Activated naive CD4-positive, alpha-beta T cell treated with anti-CD3 and anti-CD28 coated beads, Interleukin-2, amount 50 U/mL, for 24 hours (primary cell): ENCODE measurements around the gene GDF7.

Experiments
- H3K27ac Mint-ChIP-seq: one replicate; pipeline ENCODE4 v1.8.0; 2021; ENCODE audit warnings: mild to moderate bottlenecking, mixed read lengths
- H3K27me3 Mint-ChIP-seq: one replicate; pipeline ENCODE4 v1.8.0; 2021; ENCODE audit warnings: mixed read lengths
- H3K36me3 Mint-ChIP-seq: one replicate; pipeline ENCODE4 v1.8.0; 2021; ENCODE audit warnings: mixed read lengths
- H3K4me1 Mint-ChIP-seq: one replicate; pipeline ENCODE4 v1.8.0; 2021; ENCODE audit warnings: mixed read lengths
- H3K4me3 Mint-ChIP-seq: one replicate; pipeline ENCODE4 v1.8.0; 2021; ENCODE audit warnings: mild to moderate bottlenecking, mixed read lengths
- H3K9me3 Mint-ChIP-seq: one replicate; pipeline ENCODE4 v1.8.0; 2021; ENCODE audit warnings: mixed read lengths

The GDF7 gene

DNA sequence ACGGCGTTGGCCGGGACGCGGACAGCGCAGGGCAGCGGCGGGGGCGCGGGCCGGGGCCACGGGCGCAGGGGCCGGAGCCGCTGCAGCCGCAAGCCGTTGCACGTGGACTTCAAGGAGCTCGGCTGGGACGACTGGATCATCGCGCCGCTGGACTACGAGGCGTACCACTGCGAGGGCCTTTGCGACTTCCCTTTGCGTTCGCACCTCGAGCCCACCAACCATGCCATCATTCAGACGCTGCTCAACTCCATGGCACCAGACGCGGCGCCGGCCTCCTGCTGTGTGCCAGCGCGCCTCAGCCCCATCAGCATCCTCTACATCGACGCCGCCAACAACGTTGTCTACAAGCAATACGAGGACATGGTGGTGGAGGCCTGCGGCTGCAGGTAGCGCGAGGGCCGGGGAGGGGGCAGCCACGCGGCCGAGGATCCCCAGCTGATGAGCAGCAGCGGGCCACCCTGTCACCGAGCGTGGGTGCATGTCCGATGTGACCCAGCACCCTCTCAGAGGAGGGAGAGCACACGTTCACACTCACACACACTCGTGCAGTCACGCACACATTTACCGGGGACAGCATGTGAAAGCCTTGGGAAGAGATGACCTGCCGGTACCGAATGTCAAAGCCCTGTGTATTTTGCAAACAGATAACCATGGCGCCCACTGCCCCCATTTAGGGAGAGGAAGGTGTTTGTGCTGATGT is 4.2 kb downstream of the GDF7 start:
- peaks cover 22% of the 10 kb centered on the region for H3K27me3 Mint-ChIP-seq
- H3K36me3 Mint-ChIP-seq: no peaks in the 10 kb centered on the region
- no peak overlapping the region for H3K27ac Mint-ChIP-seq
- H3K4me1 Mint-ChIP-seq: peaks cover 7% of the 10 kb centered on the region
- no peaks in the 10 kb centered on the region for H3K9me3 Mint-ChIP-seq
- H3K4me3 Mint-ChIP-seq: no peak overlapping the region

DNA sequence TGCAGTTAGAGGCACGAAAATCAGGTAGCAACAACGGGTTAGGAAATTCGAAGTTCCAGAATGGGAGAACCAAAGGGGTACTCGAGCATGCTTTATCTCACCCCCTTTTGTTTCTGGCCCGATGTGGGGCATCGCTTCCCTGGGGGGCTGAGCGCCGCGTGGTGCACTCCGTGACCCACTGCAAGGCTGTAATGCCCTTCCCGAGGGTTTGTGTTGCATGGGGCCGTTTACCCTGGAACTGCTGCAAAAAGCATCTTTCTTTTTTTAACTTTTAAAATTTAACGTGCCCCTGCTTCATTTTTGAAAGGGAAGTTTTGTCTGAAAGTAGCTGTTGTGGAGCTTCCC is 4.8 kb downstream of the GDF7 start:
- Mint-ChIP-seq H3K27ac (no peak overlapping the region), H3K9me3 (no peaks in the 10 kb centered on the region), H3K4me1 (peaks cover 4% of the 10 kb centered on the region), H3K27me3 (peaks cover 21% of the 10 kb centered on the region), H3K36me3 (no peaks in the 10 kb centered on the region), H3K4me3 (no peak overlapping the region)

GRCh38 chr2:20672201-20672951 is 5.4 kb downstream of the GDF7 start:
- H3K27me3 Mint-ChIP-seq: peaks cover 21% of the 10 kb centered on the region
- H3K4me1 Mint-ChIP-seq: peaks cover 4% of the 10 kb centered on the region
- no peaks in the 10 kb centered on the region for H3K36me3 Mint-ChIP-seq
- no peak overlapping the region for H3K4me3 Mint-ChIP-seq
- H3K27ac Mint-ChIP-seq: no peak overlapping the region
- H3K9me3 Mint-ChIP-seq: no peaks in the 10 kb centered on the region

DNA sequence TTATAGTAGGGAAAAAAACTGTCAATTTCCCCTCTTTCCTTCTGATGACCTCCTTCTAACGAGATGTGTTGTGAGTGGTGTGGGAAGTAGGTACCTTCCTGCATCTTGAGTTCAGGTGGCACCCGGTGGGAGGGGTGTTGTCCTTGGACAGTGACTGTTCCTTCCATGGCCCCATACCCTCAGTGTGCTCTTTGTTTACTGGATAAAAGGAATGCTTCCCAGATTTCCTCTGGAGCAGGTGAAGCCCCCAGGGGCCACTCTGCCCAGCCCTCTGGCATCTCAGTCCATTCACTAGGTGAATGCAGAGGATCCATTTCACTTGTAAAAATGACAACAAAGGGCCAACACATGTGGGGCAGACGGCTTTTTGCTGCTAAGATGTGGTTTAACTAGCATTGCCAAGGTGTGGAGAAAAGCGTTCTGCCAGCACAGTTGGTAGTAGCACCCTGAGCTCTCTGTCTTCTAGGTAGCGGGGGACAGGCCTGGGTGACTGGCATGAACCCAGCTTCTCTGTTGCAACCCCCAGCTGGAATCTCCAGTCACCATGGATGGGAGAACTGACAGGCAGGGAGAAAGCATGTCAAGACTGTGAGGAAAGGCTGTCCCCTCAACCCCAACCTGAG is 6.9 kb downstream of the GDF7 start:
- peaks cover 13% of the 10 kb centered on the region for H3K27me3 Mint-ChIP-seq
- no peaks in the 10 kb centered on the region for H3K4me1 Mint-ChIP-seq
- H3K27ac Mint-ChIP-seq: no peak overlapping the region
- H3K4me3 Mint-ChIP-seq: no peak overlapping the region
- no peaks in the 10 kb centered on the region for H3K9me3 Mint-ChIP-seq
- no peaks in the 10 kb centered on the region for H3K36me3 Mint-ChIP-seq

DNA sequence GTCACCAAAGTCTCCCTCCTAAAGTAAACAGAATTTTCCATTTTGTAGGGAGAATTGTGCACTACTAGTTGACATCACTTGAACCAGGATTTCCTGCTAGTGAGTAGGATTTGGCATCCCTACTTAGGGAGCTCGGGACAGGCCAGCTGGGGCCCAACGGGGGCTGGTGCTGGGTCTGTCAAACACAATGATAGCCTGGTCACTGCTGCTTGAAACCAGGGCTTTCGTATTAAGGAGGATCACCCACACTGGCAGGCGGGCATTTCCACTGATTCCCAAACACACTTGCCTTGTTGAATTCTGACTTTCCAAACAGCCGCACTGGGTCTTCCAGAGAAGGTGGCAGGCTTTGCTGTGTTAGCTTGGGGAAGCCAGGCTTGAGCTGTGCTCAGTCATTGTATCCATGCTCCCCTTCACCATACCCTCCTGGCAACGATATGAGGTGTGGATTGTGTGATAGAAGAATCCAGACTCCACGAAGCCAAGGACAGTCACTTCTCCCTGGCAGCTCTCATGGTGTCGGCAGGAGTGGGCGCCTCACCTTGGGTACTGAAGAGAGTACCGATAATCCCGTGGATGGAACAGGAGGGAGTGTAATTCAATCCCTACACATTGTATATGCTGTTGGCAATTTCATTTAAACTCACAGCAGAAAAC is 7.5 kb downstream of the GDF7 start:
- Mint-ChIP-seq H3K4me1 (no peaks in the 10 kb centered on the region), H3K9me3 (no peaks in the 10 kb centered on the region), H3K4me3 (no peak overlapping the region), H3K27ac (no peak overlapping the region), H3K27me3 (peaks cover 8% of the 10 kb centered on the region), H3K36me3 (no peaks in the 10 kb centered on the region)

GRCh38 chr2:20674974-20675679 is 8.2 kb downstream of the GDF7 start:
- Mint-ChIP-seq H3K9me3 (no peaks in the 10 kb centered on the region), H3K36me3 (no peaks in the 10 kb centered on the region), H3K4me1 (no peaks in the 10 kb centered on the region), H3K4me3 (no peak overlapping the region), H3K27ac (no peak overlapping the region), H3K27me3 (peaks cover 5% of the 10 kb centered on the region)

- H3K4me3 Mint-ChIP-seq: no peak overlapping the region
- no peaks in the 10 kb centered on the region for H3K9me3 Mint-ChIP-seq
- no peaks in the 10 kb centered on the region for H3K4me1 Mint-ChIP-seq
- peaks cover 5% of the 10 kb centered on the region for H3K27me3 Mint-ChIP-seq
- H3K27ac Mint-ChIP-seq: no peak overlapping the region
- no peaks in the 10 kb centered on the region for H3K36me3 Mint-ChIP-seq
Observed at GRCh38 chr2:20675701-20676352, 8.9 kb downstream of the GDF7 start.

GRCh38 chr2:20676353-20677215 is 9.6 kb downstream of the GDF7 start:
- H3K27ac Mint-ChIP-seq: no peak overlapping the region

GRCh38 chr2:20677301-20678085 is 10.5 kb downstream of the GDF7 start:
- Mint-ChIP-seq H3K27ac (no peak overlapping the region), H3K9me3 (no peaks in the 10 kb centered on the region), H3K36me3 (peaks cover 2% of the 10 kb centered on the region), H3K4me1 (no peaks in the 10 kb centered on the region), H3K27me3 (no peaks in the 10 kb centered on the region), H3K4me3 (no peak overlapping the region)

More at GRCh38 chr2:20676353-20677215, 9.6 kb downstream of the GDF7 start:
- H3K4me1 Mint-ChIP-seq: no peaks in the 10 kb centered on the region
- H3K27me3 Mint-ChIP-seq: peaks cover 5% of the 10 kb centered on the region
- H3K36me3 Mint-ChIP-seq: no peaks in the 10 kb centered on the region
- H3K4me3 Mint-ChIP-seq: no peak overlapping the region
- H3K9me3 Mint-ChIP-seq: no peaks in the 10 kb centered on the region

DNA sequence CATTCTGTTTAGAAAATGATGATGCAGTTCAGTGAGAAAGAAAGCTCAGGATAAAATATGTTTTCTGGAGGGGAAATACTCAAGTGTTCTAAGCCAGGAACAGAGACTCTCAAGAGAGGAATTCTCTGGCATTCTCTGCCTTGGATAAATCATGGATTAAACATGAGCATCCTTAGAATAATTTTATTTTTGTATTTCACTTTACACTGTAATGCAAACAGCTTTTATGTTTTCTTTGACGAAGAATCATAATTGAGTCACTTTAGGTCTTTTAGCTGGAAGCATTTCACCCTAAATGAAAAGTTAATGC is 11.1 kb downstream of the GDF7 start:
- Mint-ChIP-seq H3K27ac (no peak overlapping the region), H3K36me3 (peaks cover 2% of the 10 kb centered on the region), H3K4me3 (no peak overlapping the region), H3K4me1 (no peaks in the 10 kb centered on the region), H3K27me3 (no peaks in the 10 kb centered on the region), H3K9me3 (no peaks in the 10 kb centered on the region)

DNA sequence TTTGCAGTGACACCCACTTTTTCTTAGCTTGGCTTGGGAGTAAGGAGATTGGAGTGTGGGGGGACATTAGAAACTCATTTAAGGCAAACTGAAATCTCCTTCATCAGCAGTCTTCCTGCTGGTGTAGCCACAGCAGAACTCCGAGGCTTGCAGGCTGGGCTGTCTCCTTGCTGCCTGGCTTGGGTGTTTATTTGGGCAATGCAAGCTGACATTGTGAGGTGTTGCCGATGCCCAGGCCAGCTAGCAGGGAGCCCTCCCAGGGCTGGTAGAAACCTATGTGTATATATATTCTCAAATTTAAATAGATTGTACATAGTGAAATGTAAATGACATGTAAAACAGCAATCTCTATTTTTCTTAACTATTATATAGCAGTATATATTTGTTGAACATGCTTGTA is 11.8 kb downstream of the GDF7 start:
- Mint-ChIP-seq H3K27me3 (no peaks in the 10 kb centered on the region), H3K27ac (no peak overlapping the region), H3K36me3 (peaks cover 2% of the 10 kb centered on the region), H3K9me3 (no peaks in the 10 kb centered on the region), H3K4me1 (no peaks in the 10 kb centered on the region), H3K4me3 (no peak overlapping the region)

DNA sequence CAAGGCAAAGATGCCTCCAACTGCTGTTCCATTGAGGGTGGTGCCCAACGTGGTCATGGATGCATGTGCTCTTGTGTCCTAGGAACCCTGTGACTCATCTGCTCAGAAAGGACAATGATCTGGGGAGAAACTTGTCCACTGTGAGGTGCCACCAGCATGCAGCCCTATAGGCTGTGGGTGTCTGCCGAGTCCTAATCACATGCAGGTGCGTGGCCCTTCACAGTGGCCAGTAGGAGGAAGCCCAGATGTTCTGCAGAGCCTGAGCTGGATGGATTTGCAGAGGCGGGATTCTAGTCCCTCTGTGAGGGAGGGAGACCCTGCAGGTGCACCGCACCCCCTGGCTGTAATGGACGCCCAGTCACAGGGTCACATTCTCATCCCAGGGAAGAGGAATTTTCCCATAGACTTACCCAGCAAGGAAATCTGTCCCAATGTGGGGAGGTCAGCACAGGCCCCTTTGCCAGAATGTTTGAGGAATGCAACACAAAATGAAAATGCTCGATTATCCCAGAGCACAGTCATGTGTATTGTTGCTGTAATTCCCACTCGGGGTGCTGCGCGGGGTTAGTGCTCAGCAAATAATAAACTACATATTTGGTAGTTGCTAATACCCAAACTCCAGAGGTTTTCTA is 13.9 kb downstream of the GDF7 start:
- Mint-ChIP-seq H3K4me1 (no peaks in the 10 kb centered on the region), H3K9me3 (no peaks in the 10 kb centered on the region), H3K27me3 (no peaks in the 10 kb centered on the region), H3K36me3 (peaks cover 2% of the 10 kb centered on the region), H3K4me3 (no peak overlapping the region), H3K27ac (no peak overlapping the region)

DNA sequence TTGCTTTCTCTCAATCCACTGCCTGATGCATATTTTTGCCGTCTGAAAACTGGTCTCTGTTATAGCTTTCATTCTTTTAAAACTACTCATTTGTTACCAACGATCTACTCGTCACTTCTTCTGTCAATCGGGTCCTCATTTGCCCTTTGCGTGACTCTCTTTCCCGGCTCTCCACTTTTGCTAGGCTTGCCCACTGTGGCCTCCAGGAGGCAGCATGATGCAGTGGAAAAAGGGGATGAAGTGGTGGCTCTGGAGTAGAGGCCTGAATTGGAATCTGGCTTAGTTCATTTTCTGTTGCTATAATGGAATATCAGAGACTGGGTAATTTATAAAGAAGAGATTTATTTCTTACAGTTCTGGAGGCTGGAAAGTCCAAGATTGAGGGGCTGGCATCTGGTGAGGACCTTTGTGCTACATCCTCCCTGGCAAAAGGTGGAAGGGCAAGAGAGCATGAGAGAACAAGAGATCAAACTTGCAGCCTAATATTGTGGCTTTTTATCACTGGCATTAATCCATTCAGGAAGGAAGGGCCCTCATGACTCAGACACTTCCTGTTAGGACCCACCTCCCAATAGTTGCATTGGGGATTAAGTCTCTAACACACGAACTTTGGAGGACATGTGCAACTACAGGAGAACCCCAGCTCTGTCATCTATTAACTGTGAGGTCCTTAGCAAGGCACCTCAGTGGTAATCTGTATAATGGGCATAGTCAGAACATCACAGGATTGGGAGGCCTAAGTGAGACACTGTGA is 15.4 kb downstream of the GDF7 start:
- no peak overlapping the region for H3K4me3 Mint-ChIP-seq
- H3K4me1 Mint-ChIP-seq: no peaks in the 10 kb centered on the region
- peak overlapping the region; percentile 46 for H3K27ac Mint-ChIP-seq
- H3K9me3 Mint-ChIP-seq: no peaks in the 10 kb centered on the region
- H3K36me3 Mint-ChIP-seq: peaks cover 12% of the 10 kb centered on the region
- H3K27me3 Mint-ChIP-seq: no peaks in the 10 kb centered on the region
